ENCODE measurements around the gene MAP4K4.
"Not testable (repeated sequence)": the region's sequence is repeated elsewhere in the genome, so short reads cannot be mapped to it uniquely, and the experiment has no call there.

The MAP4K4 gene

GRCh38 chr2:101930019-101930418, 232.5 kb downstream of the MAP4K4 start:
- FAIRE-seq = no peak

- no peak for FAIRE-seq
Observed at GRCh38 chr2:101930847-101931246, 233.3 kb downstream of the MAP4K4 start.

GRCh38 chr2:101931402-101931801, 233.9 kb downstream of the MAP4K4 start:
- FAIRE-seq = no peak

- not testable (repeated sequence) for FAIRE-seq
Observed at GRCh38 chr2:101935764-101936163, 238.3 kb downstream of the MAP4K4 start.

- no peak for FAIRE-seq
Observed at GRCh38 chr2:101942851-101943250, 245.3 kb downstream of the MAP4K4 start.

Data from G401.6 (cell line).